SK-N-SH treated with all-trans-retinoic acid at 6 μM for 48 hours (cell line): ENCODE measurements around the gene HES4.

Source experiments
- ARNTL ChIP-seq: fragments of 450-650 bp; formaldehyde crosslinking; IDR thresholded peaks from 2 replicates; pipeline ENCODE4 v1.5.0; 2020; ENCODE audit warnings: low read depth, mild to moderate bottlenecking, moderate library complexity, borderline replicate concordance
- BACH2 ChIP-seq: fragments of 250-450 bp; sonication (Bioruptor Pico); IDR thresholded peaks from 2 replicates; pipeline ENCODE4 v1.9.0; 2021; ENCODE audit warnings: mild to moderate bottlenecking, borderline replicate concordance
- ESRRG ChIP-seq: fragments of 250-450 bp; sonication (Bioruptor Pico); IDR thresholded peaks from 2 replicates; pipeline ENCODE4 v1.6.1; 2021; ENCODE audit warnings: mild to moderate bottlenecking
- PPARA ChIP-seq: fragments of 250-450 bp; sonication (Bioruptor Pico); IDR thresholded peaks from 2 replicates; pipeline ENCODE4 v1.5.0; 2020; ENCODE audit warnings: mild to moderate bottlenecking, borderline replicate concordance
- RARB ChIP-seq: fragments of 250-450 bp; sonication (Bioruptor Pico); IDR thresholded peaks from 2 replicates; pipeline ENCODE4 v1.8.0; 2021; ENCODE audit warnings: mild to moderate bottlenecking, moderate library complexity
- TOX ChIP-seq: fragments of 250-450 bp; sonication (Bioruptor Pico); IDR thresholded peaks from 2 replicates; pipeline ENCODE4 v1.8.0; 2021; ENCODE audit warnings: mild to moderate bottlenecking, moderate library complexity, borderline replicate concordance
- ZFP3 ChIP-seq: fragments of 250-450 bp; sonication (Bioruptor Pico); IDR thresholded peaks from 2 replicates; pipeline ENCODE4 v1.5.0; 2020; ENCODE audit warnings: mild to moderate bottlenecking, moderate library complexity
- ZFP30 ChIP-seq: fragments of 450-650 bp; formaldehyde crosslinking; IDR thresholded peaks from 2 replicates; pipeline ENCODE4 v1.5.0; 2022; ENCODE audit warnings: mild to moderate bottlenecking, moderate library complexity
- ZNF70 ChIP-seq: fragments of 450-650 bp; formaldehyde crosslinking; IDR thresholded peaks from 2 replicates; pipeline ENCODE4 v1.5.0; 2020; ENCODE audit warnings: mild to moderate bottlenecking, moderate library complexity
- TF ChIP-seq, protein P1 (sequence below): fragments of 250-450 bp; sonication (Bioruptor Pico); IDR thresholded peaks from 2 replicates; pipeline ENCODE4 v1.8.0; 2020; ENCODE audit warnings: mild to moderate bottlenecking, moderate library complexity, borderline replicate concordance
- TF ChIP-seq, protein P2 (sequence below): fragments of 250-450 bp; sonication (Bioruptor Pico); IDR thresholded peaks from 2 replicates; pipeline ENCODE4 v1.5.1; 2021; ENCODE audit warnings: mild to moderate bottlenecking, moderate library complexity
- TF ChIP-seq, protein P3 (sequence below): fragments of 250-450 bp; sonication (Bioruptor Pico); IDR thresholded peaks from 2 replicates; pipeline ENCODE4 v1.8.0; 2021; ENCODE audit warnings: low read depth, mild to moderate bottlenecking, moderate library complexity, borderline replicate concordance

DNA sequence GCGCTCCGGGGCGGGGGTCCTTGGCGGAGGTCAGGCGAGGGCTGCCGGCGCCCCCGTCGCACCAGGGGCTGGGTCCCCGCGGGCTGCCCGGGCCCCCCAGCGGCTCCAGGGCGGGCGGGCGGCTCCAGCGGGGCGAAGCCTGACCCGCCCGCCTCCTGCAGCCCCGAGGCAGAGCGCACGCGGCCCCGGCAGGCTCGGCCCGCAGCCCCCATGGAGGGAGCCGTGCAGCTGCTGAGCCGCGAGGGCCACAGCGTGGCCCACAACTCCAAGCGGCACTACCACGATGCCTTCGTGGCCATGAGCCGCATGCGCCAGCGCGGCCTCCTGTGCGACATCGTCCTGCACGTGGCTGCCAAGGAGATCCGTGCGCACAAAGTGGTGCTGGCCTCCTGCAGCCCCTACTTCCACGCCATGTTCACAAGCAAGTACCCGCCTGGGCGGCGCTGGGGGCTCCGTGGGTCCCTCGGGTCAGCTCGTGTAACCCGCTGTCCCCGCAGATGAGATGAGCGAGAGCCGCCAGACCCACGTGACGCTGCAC is 38.7 kb downstream of the HES4 start:
- TF ChIP-seq PPARA (no peak), ZFP3 (CRISPR knock-in tag) (no peak), ARNTL (CRISPR knock-in tag) (no peak), ZNF70 (CRISPR knock-in tag) (no peak), ZFP30 (CRISPR knock-in tag) (no peak), RARB (CRISPR knock-in tag) (no peak), BACH2 (no peak), ESRRG (CRISPR knock-in tag) (no peak), TOX (CRISPR knock-in tag) (no peak)
- TF ChIP-seq, protein P1, sequence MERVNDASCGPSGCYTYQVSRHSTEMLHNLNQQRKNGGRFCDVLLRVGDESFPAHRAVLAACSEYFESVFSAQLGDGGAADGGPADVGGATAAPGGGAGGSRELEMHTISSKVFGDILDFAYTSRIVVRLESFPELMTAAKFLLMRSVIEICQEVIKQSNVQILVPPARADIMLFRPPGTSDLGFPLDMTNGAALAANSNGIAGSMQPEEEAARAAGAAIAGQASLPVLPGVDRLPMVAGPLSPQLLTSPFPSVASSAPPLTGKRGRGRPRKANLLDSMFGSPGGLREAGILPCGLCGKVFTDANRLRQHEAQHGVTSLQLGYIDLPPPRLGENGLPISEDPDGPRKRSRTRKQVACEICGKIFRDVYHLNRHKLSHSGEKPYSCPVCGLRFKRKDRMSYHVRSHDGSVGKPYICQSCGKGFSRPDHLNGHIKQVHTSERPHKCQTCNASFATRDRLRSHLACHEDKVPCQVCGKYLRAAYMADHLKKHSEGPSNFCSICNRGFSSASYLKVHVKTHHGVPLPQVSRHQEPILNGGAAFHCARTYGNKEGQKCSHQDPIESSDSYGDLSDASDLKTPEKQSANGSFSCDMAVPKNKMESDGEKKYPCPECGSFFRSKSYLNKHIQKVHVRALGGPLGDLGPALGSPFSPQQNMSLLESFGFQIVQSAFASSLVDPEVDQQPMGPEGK, result no peak
- TF ChIP-seq, protein P2, sequence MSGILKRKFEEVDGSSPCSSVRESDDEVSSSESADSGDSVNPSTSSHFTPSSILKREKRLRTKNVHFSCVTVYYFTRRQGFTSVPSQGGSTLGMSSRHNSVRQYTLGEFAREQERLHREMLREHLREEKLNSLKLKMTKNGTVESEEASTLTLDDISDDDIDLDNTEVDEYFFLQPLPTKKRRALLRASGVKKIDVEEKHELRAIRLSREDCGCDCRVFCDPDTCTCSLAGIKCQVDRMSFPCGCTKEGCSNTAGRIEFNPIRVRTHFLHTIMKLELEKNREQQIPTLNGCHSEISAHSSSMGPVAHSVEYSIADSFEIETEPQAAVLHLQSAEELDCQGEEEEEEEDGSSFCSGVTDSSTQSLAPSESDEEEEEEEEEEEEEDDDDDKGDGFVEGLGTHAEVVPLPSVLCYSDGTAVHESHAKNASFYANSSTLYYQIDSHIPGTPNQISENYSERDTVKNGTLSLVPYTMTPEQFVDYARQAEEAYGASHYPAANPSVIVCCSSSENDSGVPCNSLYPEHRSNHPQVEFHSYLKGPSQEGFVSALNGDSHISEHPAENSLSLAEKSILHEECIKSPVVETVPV (CRISPR knock-in tag), result no peak
- TF ChIP-seq, protein P3, sequence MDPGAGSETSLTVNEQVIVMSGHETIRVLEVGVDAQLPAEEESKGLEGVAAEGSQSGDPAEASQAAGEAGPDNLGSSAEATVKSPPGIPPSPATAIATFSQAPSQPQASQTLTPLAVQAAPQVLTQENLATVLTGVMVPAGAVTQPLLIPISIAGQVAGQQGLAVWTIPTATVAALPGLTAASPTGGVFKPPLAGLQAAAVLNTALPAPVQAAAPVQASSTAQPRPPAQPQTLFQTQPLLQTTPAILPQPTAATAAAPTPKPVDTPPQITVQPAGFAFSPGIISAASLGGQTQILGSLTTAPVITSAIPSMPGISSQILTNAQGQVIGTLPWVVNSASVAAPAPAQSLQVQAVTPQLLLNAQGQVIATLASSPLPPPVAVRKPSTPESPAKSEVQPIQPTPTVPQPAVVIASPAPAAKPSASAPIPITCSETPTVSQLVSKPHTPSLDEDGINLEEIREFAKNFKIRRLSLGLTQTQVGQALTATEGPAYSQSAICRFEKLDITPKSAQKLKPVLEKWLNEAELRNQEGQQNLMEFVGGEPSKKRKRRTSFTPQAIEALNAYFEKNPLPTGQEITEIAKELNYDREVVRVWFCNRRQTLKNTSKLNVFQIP (CRISPR knock-in tag), result no peak
